Esophagus muscularis mucosa (tissue), 4 donors: Measurements from ENCODE around the gene RND3.

Experiments
- CTCF ChIP-seq, 3 experiments: fragments of 200-600 bp in 2 of 3; fragments of 450-650 bp in 1 of 3; sonication (generic) in 2 of 3; IDR thresholded peaks; one replicate each; pipeline ENCODE4 v1.5.1; 2017 to 2019; ENCODE audit warnings: antibody characterized with exemption in 3 of 3, mild to moderate bottlenecking in 2 of 3, moderate library complexity in 1 of 3
- EP300 ChIP-seq: sonication (generic); formaldehyde crosslinking; IDR thresholded peaks from one replicate; pipeline ENCODE4 v1.6.1; 2017; ENCODE audit warnings: antibody characterized with exemption
- POLR2A ChIP-seq: fragments of 450-650 bp; IDR thresholded peaks from one replicate; pipeline ENCODE4 v1.6.1; 2017; ENCODE audit warnings: antibody characterized with exemption, moderate library complexity, mild to moderate bottlenecking, low read depth
- POLR2AphosphoS5 ChIP-seq, 2 donors: sonication (generic); formaldehyde crosslinking; IDR thresholded peaks; one replicate each; pipeline ENCODE4 v1.6.1; 2017; ENCODE audit warnings: antibody characterized with exemption in 2 of 2

GRCh38 chr2:150528861-150529801 lies 41.7 kb upstream of the RND3 start:
- TF ChIP-seq POLR2A: no peak
- TF ChIP-seq CTCF (IDR thresholded peaks at IDR 0.05): no peak
- TF ChIP-seq POLR2AphosphoS5 (IDR thresholded peaks at IDR 0.05): no peak
- TF ChIP-seq EP300: no peak
